ENCODE data around the gene SLC16A12. TPM values are rescaled to one million over a fixed set of nuclear protein-coding genes. Genes with fewer than 3 reads are reported as not detected.
A peak's percentile ranks its signal among the peaks of the same experiment; 100 is the strongest.

SLC16A12 gene
- total RNA-seq, 1 experiment from 2014 or later, result 0.77 TPM

DNA sequence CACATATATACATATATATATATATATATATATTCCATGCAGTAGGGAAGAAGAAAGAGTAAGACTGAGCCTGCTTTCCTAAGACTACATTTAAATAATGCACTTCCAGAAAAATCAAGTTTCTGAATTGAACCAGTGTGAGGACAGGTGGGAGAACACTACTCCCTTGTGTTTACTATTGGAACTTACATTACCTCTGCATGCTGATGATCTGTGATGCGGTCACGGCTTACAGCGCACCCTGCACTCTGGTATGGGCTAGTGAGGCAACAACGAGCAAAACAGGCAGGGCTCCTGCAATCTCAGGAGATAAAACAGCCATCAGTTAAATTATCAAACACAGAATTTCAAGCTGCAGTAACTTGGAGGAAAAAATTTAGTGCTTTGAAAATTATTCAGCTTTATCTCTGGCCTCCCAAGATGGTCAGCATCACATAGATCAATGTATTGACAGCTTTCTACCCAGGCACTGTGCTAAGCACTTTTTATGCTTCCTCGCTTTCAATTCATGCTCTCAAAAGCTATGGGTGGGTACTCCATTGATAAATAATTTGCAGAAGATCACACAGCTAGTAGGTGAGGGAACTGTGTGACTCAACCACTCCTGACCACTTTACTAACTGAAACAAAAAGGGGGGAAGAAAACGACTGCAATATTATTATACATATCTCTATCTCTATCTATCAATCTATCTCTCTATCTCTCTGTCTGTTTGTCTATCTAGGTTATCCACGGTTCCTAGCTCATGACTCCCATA, 20.5 kb upstream of the SLC16A12 start:
- Histone ChIP-seq H3K79me1 (ENCODE audit: insufficient read depth, low read depth, low read length, poor library complexity, severe bottlenecking) (no peaks in the 10 kb centered on the region), H2BK12ac (ENCODE audit: insufficient read length, low read depth, low read length) (no peak overlapping the region), H3K23ac (ENCODE audit: insufficient read length, low read depth, low read length) (no peak overlapping the region), H2BK5ac (ENCODE audit: insufficient read length, low read length) (no peak overlapping the region), H2AFZ (ENCODE audit: low read length) (no peak overlapping the region), H3K9me3 (ENCODE audit: control insufficient read depth, low read depth, low read length) (no peaks in the 10 kb centered on the region), H3K79me2 (ENCODE audit: insufficient read depth, low read length) (no peaks in the 10 kb centered on the region), H3K14ac (ENCODE audit: insufficient read depth, low read length) (no peak overlapping the region), H3K4me2 (ENCODE audit: insufficient read depth, insufficient read length, low read length) (no peak overlapping the region), H3T11ph (ENCODE audit: low read length) (no peak overlapping the region), H3K18ac (ENCODE audit: insufficient read length, low read depth, low read length) (no peak overlapping the region), H4K20me1 (ENCODE audit: control insufficient read depth, insufficient read depth, insufficient read length) (no peaks in the 10 kb centered on the region), H3K4ac (ENCODE audit: low read depth, low read length) (no peak overlapping the region), H4K5ac (ENCODE audit: insufficient read length, low read depth, low read length) (no peak overlapping the region), H3K56ac (ENCODE audit: insufficient read length, low read depth, low read length) (no peak overlapping the region), H3K27me3 (ENCODE audit: insufficient read depth, low read length) (no peaks in the 10 kb centered on the region), H3K9ac (ENCODE audit: extremely low read depth, insufficient read length, low read length) (no peak overlapping the region), H3K4me1 (ENCODE audit: insufficient read depth, low read length) (no peaks in the 10 kb centered on the region; the same call in 1 of the 2 replicates), H3K27ac (ENCODE audit: insufficient read length, low read depth, low read length) (no peak overlapping the region), H2BK15ac (ENCODE audit: low read depth, low read length) (no peak overlapping the region), H2BK120ac (ENCODE audit: low read depth, low read length, poor library complexity, severe bottlenecking) (no peak overlapping the region), H4K8ac (replicated peaks; ENCODE audit: insufficient read length, low read depth, low read length) (no peak overlapping the region), H3K23me2 (ENCODE audit: insufficient read length, low read depth, low read length, poor library complexity, severe bottlenecking) (no peaks in the 10 kb centered on the region), H4K91ac (ENCODE audit: insufficient read length, low read depth, low read length) (no peak overlapping the region), H2AK5ac (ENCODE audit: insufficient read length, low read length) (no peak overlapping the region), H2BK20ac (ENCODE audit: low read depth, low read length, poor library complexity, severe bottlenecking) (no peak overlapping the region)
- TF ChIP-seq, protein P1, sequence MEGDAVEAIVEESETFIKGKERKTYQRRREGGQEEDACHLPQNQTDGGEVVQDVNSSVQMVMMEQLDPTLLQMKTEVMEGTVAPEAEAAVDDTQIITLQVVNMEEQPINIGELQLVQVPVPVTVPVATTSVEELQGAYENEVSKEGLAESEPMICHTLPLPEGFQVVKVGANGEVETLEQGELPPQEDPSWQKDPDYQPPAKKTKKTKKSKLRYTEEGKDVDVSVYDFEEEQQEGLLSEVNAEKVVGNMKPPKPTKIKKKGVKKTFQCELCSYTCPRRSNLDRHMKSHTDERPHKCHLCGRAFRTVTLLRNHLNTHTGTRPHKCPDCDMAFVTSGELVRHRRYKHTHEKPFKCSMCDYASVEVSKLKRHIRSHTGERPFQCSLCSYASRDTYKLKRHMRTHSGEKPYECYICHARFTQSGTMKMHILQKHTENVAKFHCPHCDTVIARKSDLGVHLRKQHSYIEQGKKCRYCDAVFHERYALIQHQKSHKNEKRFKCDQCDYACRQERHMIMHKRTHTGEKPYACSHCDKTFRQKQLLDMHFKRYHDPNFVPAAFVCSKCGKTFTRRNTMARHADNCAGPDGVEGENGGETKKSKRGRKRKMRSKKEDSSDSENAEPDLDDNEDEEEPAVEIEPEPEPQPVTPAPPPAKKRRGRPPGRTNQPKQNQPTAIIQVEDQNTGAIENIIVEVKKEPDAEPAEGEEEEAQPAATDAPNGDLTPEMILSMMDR (conservative IDR thresholded peaks at IDR 0.05), result peak; percentile 48; the same call in 2 of the 3 replicates
- H3K4me1 Mint-ChIP-seq, result peaks cover 5 to 13% of the 10 kb centered on the region in 2 experiments
- H3K4me3 Mint-ChIP-seq, result no peak overlapping the region
- H3K27me3 Mint-ChIP-seq (ENCODE audit: low read depth), result no peaks in the 10 kb centered on the region
- peaks cover 0 to 11% (median 4%) of the 10 kb centered on the region in 3 experiments; a peak in 4 of 7 replicates for H3K36me3 Mint-ChIP-seq (ENCODE audit: insufficient read depth in 1 of 3, low read depth in 3 of 3)
- WGBS (ENCODE audit: extremely low coverage, insufficient read length, low lambda C conversion rate), result no CpG with 5 or more reads among the region's 7 CpGs
- H3K9me3 Mint-ChIP-seq, result peaks cover 2% of the 10 kb centered on the region in 2 experiments; a peak in 3 of 5 replicates
- no peak overlapping the region for H3K27ac Mint-ChIP-seq
- no peak for DNase-seq

Data from H9 (cell line).